ENCODE measurements around the gene FLACC1.

The FLACC1 gene

DNA sequence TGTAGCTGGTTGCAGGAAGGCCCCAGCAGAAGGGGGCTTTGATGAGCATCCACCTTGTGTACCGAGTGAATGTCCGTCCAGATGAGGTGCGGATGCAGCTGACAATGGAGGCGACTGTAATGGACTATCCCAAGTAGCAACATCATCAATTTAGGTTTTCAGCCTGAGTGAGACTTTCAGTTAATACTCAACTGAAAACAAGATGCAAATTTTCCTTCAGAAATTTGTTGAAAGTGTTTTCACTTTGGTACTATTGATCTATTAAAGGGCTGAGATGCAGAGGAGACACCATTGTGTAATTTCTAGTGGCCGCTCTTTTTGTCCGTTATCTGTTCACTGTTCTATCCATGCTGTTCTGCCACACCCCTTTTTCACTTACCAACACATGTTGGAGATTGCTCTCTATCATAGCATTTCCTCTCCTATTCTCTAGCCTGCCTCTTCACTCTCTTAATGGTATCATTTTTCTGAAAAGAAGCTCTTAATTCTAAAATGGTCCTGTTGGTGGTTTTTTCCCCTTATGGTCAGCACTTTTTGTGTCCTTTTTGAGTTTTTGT, 108.8 kb downstream of the FLACC1 start:
- no peak for DNase-seq

DNA sequence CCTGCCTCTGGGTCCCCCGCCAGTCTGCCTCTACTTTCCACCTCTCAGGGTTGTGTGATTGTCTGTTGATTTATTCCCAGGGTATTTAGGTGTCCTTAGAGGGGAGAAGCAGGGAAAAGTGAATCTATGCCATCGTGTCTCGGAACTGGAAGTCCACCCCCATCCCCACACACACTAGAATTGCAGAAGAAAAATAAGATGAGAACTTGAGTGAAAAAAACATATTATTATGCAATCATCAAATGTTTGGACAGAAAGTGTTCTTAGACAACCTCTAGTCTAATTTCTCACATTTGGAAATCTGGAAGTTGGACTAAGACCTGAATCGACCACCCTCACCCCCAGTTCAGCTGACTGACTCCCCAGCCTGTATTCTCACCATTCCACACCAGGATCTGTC, 110.9 kb downstream of the FLACC1 start:
- peak; percentile 46 for DNase-seq

- no peak for DNase-seq
Observed at GRCh38 chr2:201244829-201245228, 112.3 kb downstream of the FLACC1 start.

GRCh38 chr2:201242571-201243277, 114.4 kb downstream of the FLACC1 start:
- DNase-seq = peak; percentile 37

GRCh38 chr2:201239167-201239935, 117.8 kb downstream of the FLACC1 start:
- peak; percentile 98 for DNase-seq

Data from suppressor macrophage treated with lipopolysaccharide for 4 hours (primary cell).